Measurements from ENCODE around the gene CLN6. TPM values are rescaled to one million over a fixed set of nuclear protein-coding genes. Genes with fewer than 3 reads are reported as not detected.

Gene CLN6
- total and polyA plus RNA-seq, 2 experiments from 2014 or later: 3.8 to 17.4 TPM

DNA sequence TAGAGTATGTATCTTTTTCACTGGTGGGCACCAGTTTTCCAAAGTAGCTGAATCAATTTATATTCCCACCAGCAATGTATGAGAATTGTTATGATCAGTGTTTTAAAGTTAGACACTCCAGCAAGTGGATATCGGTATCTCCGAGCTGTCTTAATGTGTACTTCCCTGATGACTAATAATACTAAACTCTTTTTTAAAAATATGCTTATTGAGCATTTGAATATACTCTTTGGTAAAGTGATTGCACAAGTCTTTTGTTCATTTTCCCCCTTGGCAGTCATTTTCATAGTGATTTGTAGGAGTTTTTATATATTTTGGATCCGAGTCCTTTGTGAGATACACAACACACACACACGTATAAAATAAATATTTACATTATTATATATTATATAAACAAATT lies 35.6 kb upstream of the CLN6 start:
- 62 to 65% methylated on average over 4 of the region's 4 CpGs for WGBS, 2 experiments (ENCODE audit: low coverage in 1 of 2, low lambda C conversion rate in 2 of 2, missing lambda C conversion rate in 2 of 2)
- Histone ChIP-seq H3K79me2 (ENCODE audit: insufficient read depth) (no peaks in the 10 kb centered on the region), H2AFZ (no peak overlapping the region), H3K27ac (no peak overlapping the region), H3K9me2 (ENCODE audit: insufficient read depth) (no peaks in the 10 kb centered on the region), H4K20me1 (ENCODE audit: insufficient read depth) (no peaks in the 10 kb centered on the region), H3K9me3 (ENCODE audit: low read depth) (no peaks in the 10 kb centered on the region), H3K4me3 (no peak overlapping the region), H3K27me3 (replicated peaks; ENCODE audit: insufficient read depth) (no peaks in the 10 kb centered on the region), H3K4me1 (ENCODE audit: insufficient read depth) (no peaks in the 10 kb centered on the region), H3F3A (ENCODE audit: insufficient read depth) (no peaks in the 10 kb centered on the region), H3K4me2 (ENCODE audit: unreplicated experiment) (no peak overlapping the region), H3K9ac (no peak overlapping the region), H3K36me3 (ENCODE audit: low read depth) (no peaks in the 10 kb centered on the region)
- in situ Hi-C loops (cut with MboI): no loop called here
- TF ChIP-seq EZH2phosphoT487 (IDR thresholded peaks at IDR 0.05; ENCODE audit: insufficient read depth, low read depth): no peak
- no peak for TF ChIP-seq EZH2 (IDR thresholded peaks at IDR 0.05; ENCODE audit: insufficient read depth, poor library complexity, severe bottlenecking)
- DNase-seq: no peak

DNA sequence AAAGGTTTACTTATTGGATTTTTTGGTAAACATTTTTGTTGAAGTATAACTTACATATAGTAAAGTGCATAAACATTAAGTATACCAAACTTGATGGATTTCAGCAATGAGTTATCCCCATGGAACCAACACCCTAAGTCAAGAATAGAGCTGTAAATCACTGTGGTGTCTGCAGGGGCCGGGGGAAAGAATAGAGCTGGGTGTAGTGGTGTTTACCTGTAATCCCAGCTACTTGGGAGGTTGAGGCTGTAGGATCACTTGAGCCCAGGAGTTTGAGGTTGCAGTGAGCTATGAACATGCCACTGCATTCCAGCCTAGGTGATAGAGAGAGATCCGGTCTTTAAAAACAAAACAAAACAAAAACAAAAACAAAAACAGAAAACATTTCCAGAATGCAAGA lies 34.8 kb upstream of the CLN6 start:
- no peaks in the 10 kb centered on the region for H3K9me2 ChIP-seq (ENCODE audit: insufficient read depth)
- H3K27ac ChIP-seq: no peak overlapping the region
- TF ChIP-seq EZH2 (IDR thresholded peaks at IDR 0.05; ENCODE audit: insufficient read depth, poor library complexity, severe bottlenecking): no peak
- TF ChIP-seq EZH2phosphoT487 (IDR thresholded peaks at IDR 0.05; ENCODE audit: insufficient read depth, low read depth): no peak
- H3K79me2 ChIP-seq (ENCODE audit: insufficient read depth): no peaks in the 10 kb centered on the region
- H3K9me3 ChIP-seq (ENCODE audit: low read depth): no peaks in the 10 kb centered on the region
- H3K9ac ChIP-seq: no peak overlapping the region
- H3K27me3 ChIP-seq (replicated peaks; ENCODE audit: insufficient read depth): no peaks in the 10 kb centered on the region
- no peaks in the 10 kb centered on the region for H3K36me3 ChIP-seq (ENCODE audit: low read depth)
- H3F3A ChIP-seq (ENCODE audit: insufficient read depth): peaks cover 3% of the 10 kb centered on the region; the same call in 1 of the 2 replicates
- in situ Hi-C loops (cut with MboI): no loop called here
- WGBS, 2 experiments (ENCODE audit: low coverage in 1 of 2, low lambda C conversion rate in 2 of 2, missing lambda C conversion rate in 2 of 2): 40 to 54% methylated on average over 2 of the region's 2 CpGs
- H3K4me2 ChIP-seq (ENCODE audit: unreplicated experiment): no peak overlapping the region
- no peak overlapping the region for H3K4me3 ChIP-seq
- peaks cover 3% of the 10 kb centered on the region; the same call in 1 of the 2 replicates for H3K4me1 ChIP-seq (ENCODE audit: insufficient read depth)
- no peak for DNase-seq
- no peaks in the 10 kb centered on the region for H4K20me1 ChIP-seq (ENCODE audit: insufficient read depth)
- H2AFZ ChIP-seq: no peak overlapping the region

DNA sequence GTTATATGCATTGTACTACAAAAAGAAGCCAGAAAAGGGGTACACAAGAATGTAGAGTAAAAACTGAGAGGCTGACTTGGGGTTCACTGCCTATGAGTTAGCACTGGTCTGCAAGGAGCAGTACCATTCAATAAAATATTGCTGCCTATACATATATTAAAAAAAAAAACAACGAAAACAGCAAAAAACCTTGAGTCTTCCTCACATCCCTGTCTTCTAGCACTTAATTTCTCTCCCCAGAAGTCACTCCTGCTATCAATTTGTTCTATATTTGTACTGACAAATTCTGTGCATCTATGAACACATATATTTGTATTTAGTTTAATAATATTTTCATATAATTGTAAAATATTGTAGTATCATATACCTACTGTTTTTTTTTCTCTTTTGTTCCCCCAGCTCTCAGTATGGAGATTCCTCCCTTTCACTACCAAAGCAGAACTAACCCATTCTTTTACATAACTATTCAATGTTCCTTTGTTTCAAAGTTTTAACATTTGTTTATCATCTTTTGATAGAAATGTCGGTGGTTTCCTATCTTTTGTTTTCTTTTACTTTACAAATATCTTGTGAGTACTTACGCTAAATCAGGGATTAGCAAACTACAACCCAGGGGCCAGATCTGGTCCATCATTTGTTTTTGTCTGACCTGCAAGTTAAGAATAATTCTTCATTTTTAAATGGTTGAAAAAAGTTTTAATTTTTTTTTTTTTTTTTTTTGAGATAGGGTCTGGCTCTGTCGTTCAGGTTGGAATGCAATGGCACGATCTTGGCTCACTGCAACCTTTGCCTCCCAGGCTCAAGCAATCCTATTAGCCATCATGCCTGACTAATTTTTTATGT lies 33.2 kb upstream of the CLN6 start:
- Histone ChIP-seq H3K27ac (no peak overlapping the region), H3K36me3 (ENCODE audit: low read depth) (no peaks in the 10 kb centered on the region), H3K4me1 (ENCODE audit: insufficient read depth) (peaks cover 10% of the 10 kb centered on the region), H3K4me3 (no peak overlapping the region), H4K20me1 (ENCODE audit: insufficient read depth) (no peaks in the 10 kb centered on the region), H3K4me2 (ENCODE audit: unreplicated experiment) (no peak overlapping the region), H3K9me3 (ENCODE audit: low read depth) (no peaks in the 10 kb centered on the region), H2AFZ (no peak overlapping the region), H3K79me2 (ENCODE audit: insufficient read depth) (no peaks in the 10 kb centered on the region), H3K9ac (no peak overlapping the region), H3F3A (ENCODE audit: insufficient read depth) (peaks cover 10% of the 10 kb centered on the region), H3K27me3 (replicated peaks; ENCODE audit: insufficient read depth) (no peaks in the 10 kb centered on the region), H3K9me2 (ENCODE audit: insufficient read depth) (no peaks in the 10 kb centered on the region)
- 53 to 58% methylated on average over 5 of the region's 5 CpGs for WGBS, 2 experiments (ENCODE audit: low coverage in 1 of 2, low lambda C conversion rate in 2 of 2, missing lambda C conversion rate in 2 of 2)
- TF ChIP-seq EZH2 (IDR thresholded peaks at IDR 0.05; ENCODE audit: insufficient read depth, poor library complexity, severe bottlenecking) (no peak), EZH2phosphoT487 (IDR thresholded peaks at IDR 0.05; ENCODE audit: insufficient read depth, low read depth) (no peak)
- no peak for DNase-seq
- in situ Hi-C loops (cut with MboI): no loop called here

DNA sequence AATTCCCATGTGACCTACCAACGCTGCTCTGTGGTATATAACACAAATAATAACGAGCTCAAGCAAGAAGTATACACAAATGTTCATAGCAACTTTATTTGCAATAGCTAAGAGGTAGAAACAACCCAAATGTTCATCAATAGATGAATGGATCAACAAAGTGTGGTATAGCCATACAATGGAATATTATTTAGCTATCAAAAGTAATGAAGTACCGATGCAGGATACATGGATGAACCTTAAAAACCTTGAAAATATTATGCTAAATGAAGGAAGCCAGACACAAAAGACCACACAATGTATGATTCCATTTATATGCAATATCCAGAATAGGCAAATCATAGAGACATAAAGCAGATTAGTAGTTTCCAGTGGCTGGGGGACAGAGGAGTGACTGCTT lies 32.5 kb upstream of the CLN6 start:
- no peak overlapping the region for H3K27ac ChIP-seq
- no peak for DNase-seq
- TF ChIP-seq EZH2 (IDR thresholded peaks at IDR 0.05; ENCODE audit: insufficient read depth, poor library complexity, severe bottlenecking) (no peak), EZH2phosphoT487 (IDR thresholded peaks at IDR 0.05; ENCODE audit: insufficient read depth, low read depth) (no peak)
- H3K79me2 ChIP-seq (ENCODE audit: insufficient read depth): no peaks in the 10 kb centered on the region
- no peak overlapping the region for H3K9ac ChIP-seq
- H3K36me3 ChIP-seq (ENCODE audit: low read depth): no peaks in the 10 kb centered on the region
- H3K27me3 ChIP-seq (replicated peaks; ENCODE audit: insufficient read depth): no peaks in the 10 kb centered on the region
- peaks cover 10% of the 10 kb centered on the region for H3F3A ChIP-seq (ENCODE audit: insufficient read depth)
- 97 to 98% methylated on average over 3 of the region's 3 CpGs for WGBS, 2 experiments (ENCODE audit: low coverage in 1 of 2, low lambda C conversion rate in 2 of 2, missing lambda C conversion rate in 2 of 2)
- H3K4me2 ChIP-seq (ENCODE audit: unreplicated experiment): no peak overlapping the region
- no peak overlapping the region for H3K4me3 ChIP-seq
- in situ Hi-C loops (cut with MboI): no loop called here
- no peaks in the 10 kb centered on the region for H3K9me2 ChIP-seq (ENCODE audit: insufficient read depth)
- H2AFZ ChIP-seq: no peak overlapping the region
- no peaks in the 10 kb centered on the region for H3K9me3 ChIP-seq (ENCODE audit: low read depth)
- H3K4me1 ChIP-seq (ENCODE audit: insufficient read depth): peaks cover 13% of the 10 kb centered on the region
- H4K20me1 ChIP-seq (ENCODE audit: insufficient read depth): no peaks in the 10 kb centered on the region

Measured in GM23248 (cell line).